IMR-90 (cell line): ENCODE results near the gene TMX2. TPM values are rescaled to one million over a fixed set of nuclear protein-coding genes. Genes with fewer than 3 reads are reported as not detected.

Experiments
- ATAC-seq: fragments of 200-7000 bp; cut with Tn5 transposase; 2 replicates; pipeline ENCODE4 v1.9.1; 2020; ENCODE audit warnings: low read depth, mild to moderate bottlenecking, moderate library complexity
- BruUV-seq: library from RNA; stranded (reverse); fragments of 400-500 nt; replicated peaks from 2 replicates; lab custom pipeline; 2021; lab: Mats Ljungman, UMichigan
- CTCF ChIA-PET: fragments of 300-600 bp; formaldehyde crosslinking; extraction: SDS; loops from one replicate; lab custom pipeline; 2021; ENCODE audit warnings: antibody characterized with exemption; lab: Yijun Ruan, JAX
- POLR2A ChIA-PET: fragments of 300-600 bp; sonication (Branson Sonifier 250); formaldehyde crosslinking; loops from one replicate; lab custom pipeline; 2022; ENCODE audit warnings: antibody characterized with exemption; ENCODE audit not compliant: unreplicated experiment; lab: Charles Lee
- DNase-seq: peaks from one replicate; pipeline ENCODE4 v3.0.0; 2013
- H2AFZ ChIP-seq: replicated peaks from 2 replicates; pipeline ENCODE3; 2013; ENCODE audit warnings: low read length, mild to moderate bottlenecking; ENCODE audit not compliant: poor library complexity
- H2AK5ac ChIP-seq: 2 replicates; pipeline ENCODE4 v1.6.1; 2013; ENCODE audit warnings: low read depth, low read length, inconsistent platforms
- H2AK9ac ChIP-seq: replicated peaks from 2 replicates; pipeline ENCODE3; 2013; ENCODE audit warnings: mild to moderate bottlenecking, low read depth, low read length, moderate library complexity; ENCODE audit not compliant: poor library complexity
- H2BK120ac ChIP-seq: 2 replicates; pipeline ENCODE4 v1.6.1; 2013; ENCODE audit warnings: low read depth, low read length, inconsistent platforms
- H2BK15ac ChIP-seq: 3 replicates; pipeline ENCODE4 v1.6.1; 2013; ENCODE audit warnings: low read depth, low read length, inconsistent platforms
- H2BK20ac ChIP-seq: 2 replicates; pipeline ENCODE4 v1.6.1; 2013; ENCODE audit warnings: low read depth, mild to moderate bottlenecking, inconsistent platforms, low read length, moderate library complexity
- H2BK5ac ChIP-seq: 2 replicates; pipeline ENCODE4 v1.6.1; 2013; ENCODE audit warnings: mild to moderate bottlenecking, low read depth, low read length, inconsistent platforms; ENCODE audit not compliant: poor library complexity, severe bottlenecking
- H3K14ac ChIP-seq: replicated peaks from 2 replicates; pipeline ENCODE4 v1.6.1; 2013; ENCODE audit warnings: low read depth, low read length, inconsistent platforms
- H3K18ac ChIP-seq: 2 replicates; pipeline ENCODE4 v1.6.1; 2013; ENCODE audit warnings: low read depth, low read length, control low read depth
- H3K23ac ChIP-seq: 2 replicates; pipeline ENCODE4 v1.6.1; 2013; ENCODE audit warnings: low read depth, low read length, inconsistent platforms
- H3K27ac ChIP-seq: 2 replicates; pipeline ENCODE4 v1.5.1; 2013; ENCODE audit warnings: mild to moderate bottlenecking, control low read depth, low read length; ENCODE audit not compliant: insufficient read depth
- H3K27me3 ChIP-seq: 2 replicates; pipeline ENCODE4 v1.6.1; 2013; ENCODE audit warnings: low read length; ENCODE audit not compliant: control insufficient read depth, insufficient read depth
- H3K36me3 ChIP-seq: 2 replicates; pipeline ENCODE4 v1.6.1; 2013; ENCODE audit warnings: low read length, mixed read lengths; ENCODE audit not compliant: control insufficient read depth, insufficient read depth
- H3K4ac ChIP-seq: 2 replicates; pipeline ENCODE4 v1.6.1; 2013; ENCODE audit warnings: low read depth, low read length, inconsistent platforms
- H3K4me1 ChIP-seq: 2 replicates; pipeline ENCODE4 v1.6.1; 2013; ENCODE audit warnings: low read length, mixed read lengths; ENCODE audit not compliant: control insufficient read depth, insufficient read depth
- H3K4me2 ChIP-seq: 2 replicates; pipeline ENCODE4 v1.6.1; 2013; ENCODE audit warnings: low read depth, mild to moderate bottlenecking, control low read depth, low read length, moderate library complexity
- H3K4me3 ChIP-seq: 2 replicates; pipeline ENCODE4 v1.5.1; 2013; ENCODE audit warnings: low read depth, mild to moderate bottlenecking, control low read depth, low read length, moderate library complexity; ENCODE audit not compliant: insufficient read depth
- H3K56ac ChIP-seq: 2 replicates; pipeline ENCODE4 v1.6.1; 2013; ENCODE audit warnings: low read length, inconsistent platforms; ENCODE audit not compliant: insufficient read depth; ENCODE audit errors: extremely low read depth
- H3K79me1 ChIP-seq, 2 experiments: 2 replicates each; pipeline ENCODE4 v1.6.1; 2013; ENCODE audit warnings: low read length in 2 of 2, inconsistent platforms in 1 of 2, low read depth in 1 of 2
- H3K9ac ChIP-seq: 2 replicates; pipeline ENCODE4 v1.6.1; 2013; ENCODE audit warnings: low read depth, low read length, control low read depth
- H3K9me1 ChIP-seq: 2 replicates; pipeline ENCODE4 v1.6.1; 2013; ENCODE audit warnings: low read length, inconsistent platforms; ENCODE audit not compliant: insufficient read depth
- H3K9me3 ChIP-seq: 2 replicates; pipeline ENCODE4 v1.6.1; 2013; ENCODE audit warnings: low read length; ENCODE audit not compliant: control insufficient read depth, insufficient read depth
- H4K20me1 ChIP-seq: 2 replicates; pipeline ENCODE4 v1.6.1; 2013; ENCODE audit warnings: low read length, inconsistent platforms; ENCODE audit not compliant: insufficient read depth
- H4K5ac ChIP-seq: 2 replicates; pipeline ENCODE4 v1.6.1; 2013; ENCODE audit warnings: mild to moderate bottlenecking, low read depth, low read length, control low read depth
- H4K8ac ChIP-seq, 2 experiments: 2 replicates each; pipeline ENCODE4 v1.6.1; 2013; ENCODE audit warnings: low read depth in 2 of 2, low read length in 2 of 2, control low read depth in 1 of 2, inconsistent platforms in 1 of 2
- H4K91ac ChIP-seq: 2 replicates; pipeline ENCODE4 v1.6.1; 2013; ENCODE audit warnings: low read depth, low read length, inconsistent platforms; ENCODE audit not compliant: insufficient read depth
- BHLHE40 ChIP-seq: fragments of 150-350 bp; IDR thresholded peaks from 2 replicates; pipeline ENCODE4 v1.6.1; 2016; ENCODE audit warnings: mild to moderate bottlenecking, low read depth, low read length
- CEBPB ChIP-seq: IDR thresholded peaks from 2 replicates; pipeline ENCODE4 v1.6.1; 2012; ENCODE audit warnings: low read depth, low read length, improper control_type of control experiment
- CHD1 ChIP-seq: IDR thresholded peaks from 2 replicates; pipeline ENCODE4 v1.6.1; 2012; ENCODE audit warnings: low read depth, low read length, improper control_type of control experiment
- CTCF ChIP-seq: conservative IDR thresholded peaks from 2 replicates; pipeline ENCODE4 v1.5.1; 2012; ENCODE audit warnings: mild to moderate bottlenecking, low read depth, low read length, improper control_type of control experiment
- FOS ChIP-seq: fragments of 150-350 bp; IDR thresholded peaks from 2 replicates; pipeline ENCODE4 v1.6.1; 2016; ENCODE audit warnings: low read depth, low read length
- MAFK ChIP-seq: IDR thresholded peaks from 2 replicates; pipeline ENCODE4 v1.6.1; 2012; ENCODE audit warnings: low read depth, low read length, improper control_type of control experiment
- MAZ ChIP-seq: IDR thresholded peaks from 2 replicates; pipeline ENCODE4 v1.6.1; 2012; ENCODE audit warnings: low read depth, mild to moderate bottlenecking, low read length, improper control_type of control experiment, moderate library complexity, borderline replicate concordance
- MXI1 ChIP-seq: IDR thresholded peaks from 2 replicates; pipeline ENCODE4 v1.6.1; 2012; ENCODE audit warnings: low read depth, mild to moderate bottlenecking, low read length, moderate library complexity, borderline replicate concordance
- NFE2L2 ChIP-seq: fragments of 150-350 bp; IDR thresholded peaks from 2 replicates; pipeline ENCODE4 v1.6.1; 2016; ENCODE audit warnings: low read depth, mild to moderate bottlenecking, low read length
- POLR2A ChIP-seq: IDR thresholded peaks from 2 replicates; pipeline ENCODE4 v1.6.1; 2012; ENCODE audit warnings: mild to moderate bottlenecking, low read depth, low read length
- RAD21 ChIP-seq: IDR thresholded peaks from 2 replicates; pipeline ENCODE4 v1.6.1; 2012; ENCODE audit warnings: low read length, improper control_type of control experiment
- RCOR1 ChIP-seq: IDR thresholded peaks from 2 replicates; pipeline ENCODE4 v1.6.1; 2012; ENCODE audit warnings: mild to moderate bottlenecking, low read length, improper control_type of control experiment; ENCODE audit not compliant: insufficient replicate concordance
- RFX5 ChIP-seq: IDR thresholded peaks from 2 replicates; pipeline ENCODE4 v1.8.0; 2012; ENCODE audit warnings: low read depth, mild to moderate bottlenecking, low read length, moderate library complexity
- SMC3 ChIP-seq: fragments of 150-350 bp; IDR thresholded peaks from 2 replicates; pipeline ENCODE4 v1.6.1; 2016; ENCODE audit warnings: low read depth, mild to moderate bottlenecking, antibody characterized with exemption, low read length, moderate library complexity
- USF2 ChIP-seq: fragments of 150-350 bp; IDR thresholded peaks from 2 replicates; pipeline ENCODE4 v1.6.1; 2017; ENCODE audit warnings: mild to moderate bottlenecking, antibody characterized with exemption, low read length, low read depth
- WGBS, 2 experiments: methylation state at CpG; one replicate each; pipeline versions ENCODE4 v1.1.5 to v1.1.7; 2013; ENCODE audit warnings: missing lambda C conversion rate in 2 of 2; ENCODE audit not compliant: insufficient read length in 1 of 2; ENCODE audit errors: extremely low coverage in 2 of 2; 5-methylcytosine and 5-hydroxymethylcytosine counted together
- dilution Hi-C: fragments of 300-500 bp; cut with HindIII; formaldehyde crosslinking; loops from one replicate; pipeline ENCODE4 v1.14.3; 2018; ENCODE audit warnings: low sequenced_read_pairs; ENCODE audit not compliant: unreplicated experiment
- in situ Hi-C: fragments of 300-500 bp; cut with MboI; formaldehyde crosslinking; loops from 3 replicates; pipeline ENCODE4 v1.14.3; 2019; ENCODE audit warnings: low sequenced_read_pairs, inconsistent platforms, mixed read lengths
- intact Hi-C: fragments of 100-400 bp; cut with micrococcal nuclease; formaldehyde crosslinking; loops from 2 replicates; pipeline ENCODE4 v1.10.0; 2022
- polyA plus RNA-seq, 3 experiments: library from polyadenylated mRNA; depleted of rRNA; stranded (reverse); fragments of >200 nt; gene quantifications; 2 replicates each; pipeline ENCODE4 v1.2.3, GENCODE V29; 2012; ENCODE audit warnings: low replicate concordance in 1 of 3
- total RNA-seq: library from RNA; depleted of rRNA; stranded (reverse); fragments of >200 nt; gene quantifications from 2 replicates; pipeline ENCODE4 v1.2.3, GENCODE V29; 2012
- TF ChIP-seq, protein P1 (sequence below): fragments of 150-350 bp; IDR thresholded peaks from 2 replicates; pipeline ENCODE4 v1.6.1; 2016; ENCODE audit warnings: low read depth, mild to moderate bottlenecking, low read length, moderate library complexity, borderline replicate concordance

Gene TMX2
- total and polyA plus RNA-seq, 2 of the 4 experiments (the other 2 are of a cell fraction), result 60.3 to 103 TPM

DNA sequence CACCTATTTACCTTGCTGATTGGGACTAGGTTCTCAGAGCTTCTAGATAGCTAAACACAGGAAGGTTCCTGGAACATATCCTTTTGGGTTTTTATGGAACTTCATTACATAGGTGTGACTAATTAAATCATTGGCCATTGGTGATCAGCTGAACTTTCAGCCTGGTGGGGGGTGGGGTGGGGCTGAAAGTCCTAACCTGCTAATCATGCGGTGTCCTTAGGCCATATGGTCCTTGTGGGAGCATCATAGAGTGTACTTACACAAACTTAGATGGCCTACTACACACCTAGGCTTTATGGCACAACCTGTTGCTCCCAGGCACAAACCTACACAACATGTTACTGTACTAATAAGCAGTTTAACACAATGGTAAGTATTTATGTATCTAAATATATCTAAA, 20.3 kb downstream of the TMX2 start:
- in situ Hi-C loops (no loop called here), intact Hi-C loops (no loop called here), dilution Hi-C loops (no loop called here)
- Histone ChIP-seq H3K18ac (no peak overlapping the region), H2BK15ac (no peak overlapping the region), H3K79me1 (peaks cover 32 to 41% of the 10 kb centered on the region in 2 experiments), H3K27ac (no peak overlapping the region), H3K27me3 (no peaks in the 10 kb centered on the region), H3K9ac (no peak overlapping the region), H3K56ac (no peak overlapping the region), H2AK5ac (no peak overlapping the region), H3K9me1 (no peaks in the 10 kb centered on the region), H4K8ac (no peak overlapping the region; a peak in 1 of 4 replicates), H3K4me1 (no peaks in the 10 kb centered on the region), H2AK9ac (no peak overlapping the region), H3K23ac (no peak overlapping the region), H3K4me3 (no peak overlapping the region), H2BK120ac (no peak overlapping the region), H2AFZ (no peak overlapping the region), H3K9me3 (no peaks in the 10 kb centered on the region), H4K20me1 (peaks cover 7% of the 10 kb centered on the region; the same call in 1 of the 2 replicates), H4K5ac (no peak overlapping the region), H4K91ac (no peak overlapping the region), H2BK5ac (no peak overlapping the region), H3K36me3 (peaks cover under 1% of the 10 kb centered on the region), H3K4ac (no peak overlapping the region), H2BK20ac (no peak overlapping the region), H3K14ac (no peak overlapping the region), H3K4me2 (no peak overlapping the region)
- ChIA-PET CTCF (interaction anchor here (0.6 to 0.7 kb wide), 2 partner anchors 97 to 165 kb away, joined by 3 read pairs; no protein-coding TSS in a partner anchor), POLR2A (no interaction called here)
- DNase-seq (no peak), ATAC-seq (no peak)
- BruUV-seq, result no TSS peak
- TF ChIP-seq MXI1 (no peak), NFE2L2 (no peak), MAFK (no peak), CEBPB (no peak), CHD1 (no peak), MAZ (no peak), SMC3 (no peak), RCOR1 (no peak), POLR2A (no peak), RAD21 (no peak), CTCF (no peak), USF2 (no peak), RFX5 (no peak), FOS (no peak), BHLHE40 (no peak)
- TF ChIP-seq, protein P1, sequence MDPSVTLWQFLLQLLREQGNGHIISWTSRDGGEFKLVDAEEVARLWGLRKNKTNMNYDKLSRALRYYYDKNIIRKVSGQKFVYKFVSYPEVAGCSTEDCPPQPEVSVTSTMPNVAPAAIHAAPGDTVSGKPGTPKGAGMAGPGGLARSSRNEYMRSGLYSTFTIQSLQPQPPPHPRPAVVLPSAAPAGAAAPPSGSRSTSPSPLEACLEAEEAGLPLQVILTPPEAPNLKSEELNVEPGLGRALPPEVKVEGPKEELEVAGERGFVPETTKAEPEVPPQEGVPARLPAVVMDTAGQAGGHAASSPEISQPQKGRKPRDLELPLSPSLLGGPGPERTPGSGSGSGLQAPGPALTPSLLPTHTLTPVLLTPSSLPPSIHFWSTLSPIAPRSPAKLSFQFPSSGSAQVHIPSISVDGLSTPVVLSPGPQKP, result no peak
- WGBS, 2 experiments, result no CpG with 5 or more reads among the region's 1 CpG
